HG03135 (cell line): Measurements from ENCODE around the gene DCLK1.

Source experiments
- ATAC-seq: cut with Tn5 transposase; IDR thresholded peaks from one replicate; pipeline ENCODE4 v1.9.1; 2021; ENCODE audit warnings: mild to moderate bottlenecking, moderate library complexity; ENCODE audit not compliant: unreplicated experiment

DCLK1 gene

DNA sequence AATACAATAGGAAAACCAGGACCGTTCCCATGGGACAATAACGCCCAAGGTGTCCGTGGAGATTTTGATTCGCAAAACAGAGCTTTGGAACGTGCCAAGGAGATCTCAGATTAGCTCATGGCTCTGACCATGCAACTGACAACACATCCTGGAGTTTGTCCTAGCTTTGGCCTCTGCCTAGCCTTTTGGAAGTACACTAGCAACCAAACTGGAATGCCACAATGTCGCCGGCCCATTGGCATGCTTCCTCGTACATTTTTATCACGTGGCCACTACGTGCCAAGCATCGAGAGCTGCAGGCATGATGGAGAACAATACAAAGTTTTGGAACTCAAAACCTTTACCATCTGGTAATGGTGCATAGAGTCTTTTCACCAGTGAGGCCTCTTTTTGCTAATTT, 256.5 kb downstream of the DCLK1 start:
- ATAC-seq: no peak

- no peak for ATAC-seq
These were observed 258.8 kb downstream of the DCLK1 start for GRCh38 chr13:35872369-35872768.

GRCh38 chr13:35871561-35871960, 259.6 kb downstream of the DCLK1 start:
- ATAC-seq: no peak

DNA sequence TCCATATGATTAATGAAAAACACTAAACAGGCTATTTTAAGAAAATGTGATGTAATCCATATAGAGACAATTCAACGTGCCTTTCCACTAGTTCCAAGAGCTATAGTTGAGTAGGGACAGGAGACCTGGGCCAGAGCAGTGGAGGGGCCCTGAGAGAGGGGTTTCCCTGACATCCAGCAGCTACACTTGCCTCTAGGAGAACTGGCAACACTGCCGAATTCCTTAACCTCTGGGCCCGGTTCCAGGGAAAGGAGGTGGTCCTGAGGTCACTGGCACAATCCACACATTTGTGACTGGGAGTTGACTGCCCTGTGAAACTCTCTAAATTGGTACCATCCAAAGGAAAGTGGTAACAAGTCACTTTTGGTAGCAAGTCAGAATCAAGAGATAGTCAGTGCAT, 264.4 kb downstream of the DCLK1 start:
- no peak for ATAC-seq

DNA sequence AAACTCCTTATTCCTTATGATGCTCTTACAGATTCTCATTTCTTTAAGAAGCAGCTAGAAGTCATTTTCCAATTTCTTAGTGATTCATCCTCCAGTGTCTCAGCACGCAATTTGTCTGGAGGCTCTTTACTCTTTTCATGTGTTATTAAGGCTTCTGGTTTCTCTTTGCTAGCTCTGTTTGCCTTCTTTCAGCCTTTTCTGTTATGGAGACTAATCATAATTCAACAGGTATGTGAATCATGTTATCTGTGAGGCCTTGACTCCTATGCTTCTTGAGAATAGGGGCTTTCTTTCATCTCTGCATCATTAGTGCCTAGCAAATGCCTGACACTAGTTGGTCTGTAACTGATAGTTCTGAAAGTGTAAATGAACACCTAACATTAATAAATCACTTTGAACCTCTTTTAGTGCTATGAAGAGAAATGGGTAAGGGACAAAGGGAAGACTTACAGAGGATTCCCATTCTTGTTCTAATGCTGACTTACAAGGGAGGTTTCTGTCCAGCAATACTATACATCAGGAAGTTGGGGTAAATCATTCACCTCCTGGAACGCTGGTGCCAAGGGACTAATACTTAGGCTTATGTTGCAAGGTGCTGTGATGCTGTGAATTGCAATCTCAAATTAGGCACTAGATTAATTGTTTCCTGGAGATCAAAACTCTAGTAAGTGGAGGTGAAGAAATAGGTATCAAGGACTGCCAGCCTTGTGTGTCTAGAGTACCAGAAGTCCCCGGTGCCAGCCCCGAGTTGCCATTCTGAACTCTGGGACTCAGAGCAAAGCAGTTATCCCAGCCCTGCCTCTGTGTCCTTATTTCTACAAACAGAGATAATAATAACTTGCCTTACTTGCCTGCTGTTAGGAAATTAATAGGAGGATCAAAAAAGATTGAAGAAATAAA, 265.6 kb downstream of the DCLK1 start:
- ATAC-seq: no peak

GRCh38 chr13:35860661-35861060, 270.5 kb downstream of the DCLK1 start:
- no peak for ATAC-seq

- no peak for ATAC-seq
These were observed 271.2 kb downstream of the DCLK1 start for GRCh38 chr13:35859981-35860380.

- no peak for ATAC-seq
These were observed 272.5 kb downstream of the DCLK1 start for GRCh38 chr13:35858665-35859064.

DNA sequence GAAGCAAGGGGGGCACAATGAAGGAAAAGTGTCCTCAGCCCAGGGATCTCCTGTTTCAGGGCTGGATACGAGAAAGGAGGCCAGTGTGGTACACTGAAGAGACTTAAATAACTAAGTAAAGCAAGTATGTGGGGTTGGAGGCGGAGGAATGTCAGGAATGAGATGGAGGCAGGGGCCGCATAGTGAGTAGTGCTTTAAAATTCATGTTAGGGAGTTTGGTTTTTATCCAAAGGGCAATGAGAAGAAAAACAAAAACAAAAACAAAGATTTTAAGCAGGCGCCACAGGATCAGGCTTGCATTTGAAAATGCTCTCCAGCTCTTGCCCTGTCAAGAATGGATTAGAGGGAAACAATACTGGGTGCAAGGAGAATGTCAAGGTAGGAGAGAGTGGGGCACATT, 273.4 kb downstream of the DCLK1 start:
- no peak for ATAC-seq

DNA sequence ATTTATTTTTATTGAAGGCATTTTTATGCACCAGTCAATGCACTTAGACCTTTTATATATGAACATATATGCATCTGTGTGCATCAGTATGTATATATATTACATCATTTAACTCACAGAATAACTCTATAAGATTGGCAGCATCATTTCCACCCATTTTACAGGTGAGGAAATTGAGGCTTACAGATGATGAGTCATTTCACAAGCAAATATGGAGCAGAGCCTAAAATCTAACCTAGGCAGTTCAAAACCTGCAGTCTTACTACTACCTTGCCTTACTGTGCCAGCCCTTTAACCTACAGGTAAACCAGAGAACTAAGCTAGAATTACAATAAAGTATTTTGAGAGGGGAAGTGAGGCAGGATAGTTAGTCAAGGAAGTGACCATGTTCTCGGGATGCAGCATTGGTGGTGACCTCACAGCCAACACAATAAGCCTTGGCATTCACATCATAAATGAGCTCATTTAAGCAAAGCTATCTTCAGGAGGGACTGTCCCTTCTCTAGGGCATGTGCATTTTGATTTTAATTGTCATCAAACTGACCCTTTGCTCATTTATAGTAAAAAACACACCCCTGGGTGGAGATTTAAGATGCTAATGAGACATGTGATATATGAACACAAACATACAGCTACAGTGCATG, 274.3 kb downstream of the DCLK1 start:
- no peak for ATAC-seq

DNA sequence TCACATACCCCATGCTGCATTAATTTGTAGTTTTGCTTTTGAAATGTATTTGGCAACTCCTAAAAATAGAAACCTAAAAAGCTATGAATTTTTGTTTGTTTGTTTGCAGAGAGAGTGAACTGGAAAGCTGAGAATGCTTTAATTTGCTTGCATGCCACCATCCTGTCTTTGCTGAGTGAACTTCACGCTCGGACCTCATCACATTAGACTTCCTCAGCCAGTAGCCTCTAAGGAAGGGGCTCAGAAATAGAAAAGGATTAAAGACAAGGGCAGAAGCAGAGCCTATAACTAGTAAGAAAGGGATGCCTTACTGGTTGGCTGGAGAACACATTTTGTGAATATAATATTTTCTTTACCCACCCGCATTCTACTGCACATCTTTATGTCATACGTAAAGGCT, 275.1 kb downstream of the DCLK1 start:
- ATAC-seq: no peak

DNA sequence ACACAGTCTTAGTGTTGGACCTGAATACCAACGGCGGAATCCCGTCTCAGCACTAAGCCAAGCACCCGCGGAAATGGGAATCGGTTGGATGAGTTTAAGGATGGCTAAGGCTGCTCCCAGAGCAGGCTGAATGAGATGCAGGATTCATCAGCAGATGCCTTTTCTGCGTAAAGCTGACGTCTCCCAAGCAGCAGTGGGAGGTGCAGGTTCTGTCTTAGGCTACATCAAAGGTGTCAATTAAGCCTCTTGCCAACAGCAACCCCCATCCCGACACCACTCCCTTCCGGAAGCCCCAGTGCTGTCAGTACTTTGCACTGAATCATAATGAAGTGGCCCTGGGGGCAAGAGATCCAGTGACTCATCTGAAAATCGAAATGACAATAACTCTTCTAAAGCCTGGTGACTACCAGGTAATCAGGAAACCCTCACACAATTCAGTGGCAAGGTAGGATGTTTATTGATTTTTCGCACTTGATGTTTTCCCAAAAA, 275.6 kb downstream of the DCLK1 start:
- no peak for ATAC-seq

GRCh38 chr13:35854286-35854685, 276.9 kb downstream of the DCLK1 start:
- ATAC-seq: no peak

DNA sequence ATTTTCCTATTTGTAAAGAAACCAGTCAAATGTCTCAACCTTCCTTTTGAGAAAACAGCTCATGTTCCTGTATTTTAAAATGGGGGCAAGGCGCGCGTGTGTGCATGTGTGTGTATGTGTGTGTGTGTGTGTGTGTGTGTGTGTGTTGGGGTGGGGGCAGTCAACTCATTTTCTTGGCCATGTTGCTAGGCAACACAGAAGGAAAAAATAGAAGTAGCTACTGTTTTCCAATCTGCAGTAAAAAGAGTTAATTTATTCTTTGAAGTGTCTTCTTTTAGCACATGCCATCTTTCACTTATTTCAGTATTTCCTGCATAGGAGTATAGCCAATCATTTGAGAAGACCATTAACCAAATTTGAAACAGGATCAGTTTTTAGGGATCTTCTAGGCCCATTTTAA, 279.3 kb downstream of the DCLK1 start:
- no peak for ATAC-seq

DNA sequence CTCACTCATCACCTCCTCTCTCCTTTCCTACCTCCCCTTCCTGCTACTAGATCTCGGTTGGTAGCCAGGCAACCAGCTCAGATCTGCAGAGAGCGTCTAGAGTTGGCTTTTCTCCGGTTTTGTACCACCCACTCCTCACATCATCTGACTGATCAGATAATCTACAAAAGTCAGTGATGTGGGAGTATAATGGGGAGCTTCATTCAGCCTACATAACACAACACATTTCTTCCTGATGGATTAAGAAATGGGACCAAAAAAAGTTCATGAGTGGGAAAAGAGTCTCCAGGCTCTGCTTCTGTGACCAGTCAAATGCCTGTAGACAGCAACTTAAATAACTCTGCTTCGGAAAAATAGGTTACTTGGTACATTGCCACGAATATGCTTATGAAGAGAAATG, 279.8 kb downstream of the DCLK1 start:
- ATAC-seq: no peak

- ATAC-seq: no peak
These were observed 280.6 kb downstream of the DCLK1 start for GRCh38 chr13:35850569-35850968.

- ATAC-seq: no peak
These were observed 281.9 kb downstream of the DCLK1 start for GRCh38 chr13:35849256-35849644.

DNA sequence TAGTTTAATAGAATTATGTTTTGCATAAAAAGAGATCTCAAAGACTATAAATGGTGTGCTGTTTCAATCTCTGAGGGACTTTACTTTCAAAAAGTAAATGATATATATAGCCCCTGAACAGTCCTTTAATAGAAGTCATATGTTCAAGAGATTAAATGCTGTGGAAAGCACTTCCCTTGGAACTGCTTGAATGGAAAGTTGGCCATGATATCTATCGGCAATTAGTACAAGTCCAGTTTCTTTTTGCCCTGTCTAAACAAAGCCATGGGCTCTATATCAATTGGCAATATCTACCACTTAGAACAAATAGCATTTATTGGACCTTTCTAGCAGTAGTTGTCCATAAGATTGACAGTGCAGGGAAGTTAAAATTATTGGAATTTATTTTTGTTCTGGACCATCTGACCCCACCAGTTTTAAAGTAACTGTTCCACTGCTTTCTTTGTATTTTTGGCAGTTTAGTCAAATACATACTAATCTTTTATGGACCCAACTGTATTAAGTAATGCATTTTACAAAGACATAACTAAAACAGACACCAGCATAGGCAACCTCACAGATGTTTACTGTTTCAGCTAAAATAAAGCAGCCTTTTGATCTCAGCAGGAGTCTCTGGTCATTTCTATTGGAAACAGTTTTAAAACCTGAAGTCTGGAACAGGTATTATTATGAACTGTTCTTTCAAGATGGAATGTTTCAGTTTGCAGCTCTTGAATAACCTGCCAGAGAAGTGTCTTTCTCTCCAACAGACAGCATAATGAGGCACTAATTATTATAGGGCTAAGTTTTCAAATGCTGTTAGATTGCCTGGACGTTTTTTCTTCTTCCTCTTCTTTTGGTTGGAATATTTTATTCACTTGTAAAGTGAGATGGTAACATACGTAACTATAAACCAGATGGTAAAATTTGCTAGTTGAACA, 282.6 kb downstream of the DCLK1 start:
- no peak for ATAC-seq

- ATAC-seq: no peak
These were observed 287.9 kb downstream of the DCLK1 start for GRCh38 chr13:35843272-35843671.

- ATAC-seq: no peak
These were observed 290.1 kb downstream of the DCLK1 start for GRCh38 chr13:35841060-35841521.

- no peak for ATAC-seq
These were observed 291.4 kb downstream of the DCLK1 start for GRCh38 chr13:35839806-35840205.
